H1 (cell line): ENCODE measurements around the gene MKI67.
A peak's percentile ranks its signal among the peaks of the same experiment; 100 is the strongest.

Source experiments
- CTCF ChIP-seq, 3 experiments: IDR thresholded peaks; 1 replicate in 2 of 3; 2 replicates in 1 of 3; pipeline versions ENCODE4 v1.5.1 to v1.6.1; 2011; ENCODE audit warnings: low read length in 3 of 3, mild to moderate bottlenecking in 3 of 3, inconsistent platforms in 2 of 3, low read depth in 1 of 3, moderate library complexity in 1 of 3; ENCODE audit not compliant: insufficient read depth in 1 of 3; ENCODE audit errors: control extremely low read depth in 1 of 3
- EZH2 ChIP-seq: fragments of 200-600 bp; sonication (generic); IDR thresholded peaks from 2 replicates; pipeline ENCODE4 v1.7.1; 2012; ENCODE audit warnings: low read depth, mild to moderate bottlenecking, moderate library complexity, low read length, inconsistent platforms; ENCODE audit not compliant: severe bottlenecking
- SIN3A ChIP-seq, 2 experiments: IDR thresholded peaks in 1 of 2; conservative IDR thresholded peaks in 1 of 2; 2 replicates each; pipeline ENCODE4 v1.6.1; 2011 to 2012; ENCODE audit warnings: low read length in 2 of 2, improper control_type of control experiment in 1 of 2, low read depth in 1 of 2, mild to moderate bottlenecking in 1 of 2
- SUZ12 ChIP-seq: fragments of 200-600 bp; sonication (generic); IDR thresholded peaks from 2 replicates; pipeline ENCODE4 v1.6.1; 2012; ENCODE audit warnings: mild to moderate bottlenecking, inconsistent platforms, low read length, moderate library complexity, mixed read lengths

GRCh38 chr10:128091636-128092210, 34.5 kb downstream of the MKI67 start:
- TF ChIP-seq CTCF (IDR thresholded peaks at IDR 0.05; ENCODE audit: control extremely low read depth in 1 of 3, insufficient read depth in 1 of 3, low read depth in 1 of 3, low read length in 3 of 3) = peak; percentile 49 to 63 (median 58)
- no peak for TF ChIP-seq SUZ12
- no peak for TF ChIP-seq SIN3A (conservative IDR thresholded peaks at IDR 0.05 in 1 of 2, IDR thresholded peaks at IDR 0.05 in 1 of 2; ENCODE audit: low read depth in 1 of 2, low read length in 2 of 2)
- no peak for TF ChIP-seq EZH2
